Thyroid gland (tissue), 4 donors: ENCODE results near the gene CTIF. TPM values are rescaled to one million over a fixed set of nuclear protein-coding genes. Genes with fewer than 3 reads are reported as not detected.

Source experiments
- DNase-seq, 2 donors: peaks; one replicate each; pipeline ENCODE4 v3.0.0-alpha.2; 2019
- H3K27ac ChIP-seq, 3 donors: fragments of 200-600 bp; sonication (generic); 1 replicate in 2 of 3; 2 replicates in 1 of 3; pipeline ENCODE4 v1.5.1; 2016 to 2019; ENCODE audit warnings: mild to moderate bottlenecking in 1 of 3, moderate library complexity in 1 of 3
- H3K27me3 ChIP-seq: fragments of 200-600 bp; sonication (generic); one replicate; pipeline ENCODE4 v1.5.1; 2019
- H3K36me3 ChIP-seq, 2 donors: fragments of 200-600 bp; sonication (generic); one replicate each; pipeline ENCODE4 v1.5.1; 2016 to 2019
- H3K4me1 ChIP-seq, 2 donors: fragments of 200-600 bp; sonication (generic); one replicate each; pipeline ENCODE4 v1.5.1; 2017 to 2019
- H3K4me3 ChIP-seq, 3 donors: fragments of 200-600 bp; sonication (generic); replicated peaks in 1 of 3; 1 replicate in 2 of 3; 2 replicates in 1 of 3; pipeline ENCODE4 v1.5.1; 2016; ENCODE audit warnings: mild to moderate bottlenecking in 1 of 3
- H3K9me3 ChIP-seq: fragments of 200-600 bp; sonication (generic); one replicate; pipeline ENCODE4 v1.5.1; 2017
- CTCF ChIP-seq, 6 experiments: fragments of 200-600 bp in 3 of 6; fragments of 450-650 bp in 3 of 6; sonication (generic) in 3 of 6; IDR thresholded peaks; one replicate each; pipeline ENCODE4 v1.5.1; 2016 to 2019; ENCODE audit warnings: antibody characterized with exemption in 6 of 6, mild to moderate bottlenecking in 2 of 6, inconsistent platforms in 1 of 6, moderate library complexity in 1 of 6
- POLR2A ChIP-seq, 2 donors: fragments of 450-650 bp; IDR thresholded peaks; one replicate each; pipeline ENCODE4 v1.6.1; 2017; ENCODE audit warnings: antibody characterized with exemption in 2 of 2, mild to moderate bottlenecking in 2 of 2, moderate library complexity in 1 of 2
- WGBS, 2 donors: methylation state at CpG; one replicate each; pipeline ENCODE4 v1.1.5; 2017; 5-methylcytosine and 5-hydroxymethylcytosine counted together
- intact Hi-C: fragments of 100-400 bp; cut with DNase I; formaldehyde crosslinking; loops from one replicate; pipeline ENCODE4 v1.15.1; 2023
- total RNA-seq, 4 donors: library from RNA; depleted of rRNA; stranded (reverse); fragments of >200 nt; gene quantifications; one replicate each; pipeline ENCODE4 v1.2.3, GENCODE V29; 2016

CTIF gene
- total RNA-seq, 4 donors from 2014 or later = 18.7 to 29.8 (median 23.6) TPM

DNA sequence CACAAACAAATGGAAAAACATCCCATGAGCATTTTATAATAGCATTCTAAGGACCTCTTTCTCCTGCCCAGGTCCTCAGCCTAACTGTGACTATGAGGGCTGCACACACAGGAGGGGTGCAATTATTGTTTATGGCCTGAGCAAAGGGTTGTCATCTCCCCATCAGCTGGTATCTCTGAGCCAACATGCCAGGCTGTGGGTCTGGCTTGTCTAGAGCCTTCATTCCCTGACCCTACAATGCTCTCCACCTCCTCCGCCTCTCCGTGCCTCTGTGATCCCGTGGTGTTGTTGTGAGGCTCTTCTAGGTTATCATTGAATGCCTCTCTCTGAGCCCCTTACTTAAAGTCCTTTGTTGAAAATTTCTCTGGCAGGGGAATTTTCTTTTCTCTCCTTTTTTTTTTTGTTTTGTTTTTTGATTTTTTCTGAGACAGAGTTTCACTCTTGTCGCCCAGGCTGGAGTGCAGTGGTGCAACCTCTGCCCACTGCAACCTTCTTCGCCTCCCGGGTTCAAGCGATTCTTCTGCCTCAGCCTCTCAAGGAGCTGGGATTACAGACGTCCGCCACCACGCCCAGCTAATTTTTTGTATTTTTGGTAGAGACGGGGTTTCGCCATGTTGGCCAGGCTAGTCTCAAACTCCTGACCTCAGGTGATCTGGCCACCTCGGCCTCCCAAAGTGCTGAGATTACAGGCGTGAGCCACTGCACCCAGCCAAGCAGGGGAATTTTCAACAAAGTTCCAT is 285.6 kb downstream of the CTIF start:
- Histone ChIP-seq H3K27me3 (no peaks in the 10 kb centered on the region), H3K27ac (peak overlapping the region; percentile 71 to 92 (median 87)), H3K36me3 (no peaks in the 10 kb centered on the region), H3K4me1 (peaks cover 49 to 51% of the 10 kb centered on the region in 2 donors), H3K4me3 (no peak overlapping the region), H3K9me3 (no peaks in the 10 kb centered on the region)
- TF ChIP-seq CTCF (IDR thresholded peaks at IDR 0.05) (no peak), POLR2A (IDR thresholded peaks at IDR 0.05) (no peak)
- DNase-seq = peak in 1 of 2 donors; percentile 0
- intact Hi-C loops = no loop called here
- 94% methylated on average over 14 of the region's 14 CpGs for WGBS, 2 donors

- no peaks in the 10 kb centered on the region for H3K36me3 ChIP-seq
- H3K27me3 ChIP-seq = no peaks in the 10 kb centered on the region
- no peak for TF ChIP-seq POLR2A (IDR thresholded peaks at IDR 0.05)
- no peak for TF ChIP-seq CTCF (IDR thresholded peaks at IDR 0.05)
- H3K9me3 ChIP-seq = no peaks in the 10 kb centered on the region
- WGBS, 2 donors = 35 to 42% methylated on average over 6 of the region's 6 CpGs
- H3K27ac ChIP-seq = peak overlapping the region; percentile 71 to 92 (median 87)
- no peak overlapping the region for H3K4me3 ChIP-seq
- intact Hi-C loops = no loop called here
- DNase-seq = peak; percentile 62 to 65
- peaks cover 57 to 59% of the 10 kb centered on the region in 2 donors for H3K4me1 ChIP-seq
These were observed 286.4 kb downstream of the CTIF start for GRCh38 chr18:48825101-48825745.

GRCh38 chr18:48826271-48826670 is 287.4 kb downstream of the CTIF start:
- WGBS, 2 donors = 59 to 60% methylated on average over 7 of the region's 7 CpGs
- no peaks in the 10 kb centered on the region for H3K36me3 ChIP-seq
- TF ChIP-seq CTCF (IDR thresholded peaks at IDR 0.05) (no peak), POLR2A (IDR thresholded peaks at IDR 0.05) (no peak)
- H3K4me3 ChIP-seq = no peak overlapping the region
- peak overlapping the region; percentile 87 to 92 (median 87) for H3K27ac ChIP-seq
- no peaks in the 10 kb centered on the region for H3K27me3 ChIP-seq
- DNase-seq = no peak
- no peaks in the 10 kb centered on the region for H3K9me3 ChIP-seq
- H3K4me1 ChIP-seq = peaks cover 63 to 67% of the 10 kb centered on the region in 2 donors
- intact Hi-C loops = no loop called here

DNA sequence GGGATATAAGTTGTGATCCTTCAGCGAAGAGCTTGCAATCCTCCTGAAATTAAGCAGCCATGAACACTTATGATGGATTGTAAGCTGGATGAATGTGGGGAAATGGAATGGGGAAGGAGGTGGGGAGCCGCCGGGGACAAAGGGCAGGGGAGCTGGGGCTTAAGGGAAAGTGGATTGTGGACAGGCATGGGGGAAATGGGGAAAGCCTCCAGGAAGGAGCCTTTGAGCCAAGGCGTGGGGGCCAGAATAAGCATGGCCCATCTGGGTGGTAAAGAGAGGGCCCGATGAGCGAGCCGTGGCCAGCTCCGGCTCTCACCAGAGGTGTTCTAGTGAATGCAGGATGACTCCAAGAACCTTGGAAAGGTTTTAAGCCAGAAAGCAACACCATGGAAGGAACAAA is 288.0 kb downstream of the CTIF start:
- intact Hi-C loops = no loop called here
- Histone ChIP-seq H3K4me3 (no peak overlapping the region), H3K36me3 (no peaks in the 10 kb centered on the region), H3K27me3 (no peaks in the 10 kb centered on the region), H3K9me3 (no peaks in the 10 kb centered on the region), H3K4me1 (peaks cover 63 to 68% of the 10 kb centered on the region in 2 donors), H3K27ac (peak overlapping the region; percentile 87 to 92 (median 87))
- no peak for TF ChIP-seq POLR2A (IDR thresholded peaks at IDR 0.05)
- no peak for TF ChIP-seq CTCF (IDR thresholded peaks at IDR 0.05)
- 42 to 53% methylated on average over 8 of the region's 8 CpGs for WGBS, 2 donors
- peak in 1 of 2 donors; percentile 21 for DNase-seq
